ENCODE measurements around the gene PDCD11.

DNA sequence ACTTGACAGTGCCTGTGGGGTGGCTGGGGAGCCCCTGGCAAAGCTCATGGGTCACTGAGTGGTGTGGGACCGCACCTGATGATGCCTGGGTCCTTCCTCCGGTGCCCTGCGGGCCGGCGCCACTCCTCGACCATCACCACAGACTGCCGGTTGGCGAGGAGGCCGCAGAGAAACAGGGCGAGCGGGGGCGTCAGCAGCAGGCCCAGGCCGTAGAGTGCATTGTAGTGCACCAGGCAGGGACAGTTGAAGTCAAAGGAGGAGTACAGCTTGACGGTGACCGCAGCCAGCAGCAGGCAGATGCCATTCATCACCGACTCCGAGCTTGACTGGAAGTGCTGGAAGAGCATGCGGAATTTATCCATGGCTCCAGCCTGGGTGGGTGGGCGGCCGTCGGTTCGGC is 82.2 kb downstream of the PDCD11 start:
- TF ChIP-seq CTCF (IDR thresholded peaks at IDR 0.05; ENCODE audit: insufficient read depth, low read length) (no peak), SPI1 (IDR thresholded peaks at IDR 0.05; ENCODE audit: borderline replicate concordance, low read depth) (no peak), POLR2AphosphoS5 (IDR thresholded peaks at IDR 0.05; ENCODE audit: low read depth) (no peak)
- TF ChIP-seq, protein P1, sequence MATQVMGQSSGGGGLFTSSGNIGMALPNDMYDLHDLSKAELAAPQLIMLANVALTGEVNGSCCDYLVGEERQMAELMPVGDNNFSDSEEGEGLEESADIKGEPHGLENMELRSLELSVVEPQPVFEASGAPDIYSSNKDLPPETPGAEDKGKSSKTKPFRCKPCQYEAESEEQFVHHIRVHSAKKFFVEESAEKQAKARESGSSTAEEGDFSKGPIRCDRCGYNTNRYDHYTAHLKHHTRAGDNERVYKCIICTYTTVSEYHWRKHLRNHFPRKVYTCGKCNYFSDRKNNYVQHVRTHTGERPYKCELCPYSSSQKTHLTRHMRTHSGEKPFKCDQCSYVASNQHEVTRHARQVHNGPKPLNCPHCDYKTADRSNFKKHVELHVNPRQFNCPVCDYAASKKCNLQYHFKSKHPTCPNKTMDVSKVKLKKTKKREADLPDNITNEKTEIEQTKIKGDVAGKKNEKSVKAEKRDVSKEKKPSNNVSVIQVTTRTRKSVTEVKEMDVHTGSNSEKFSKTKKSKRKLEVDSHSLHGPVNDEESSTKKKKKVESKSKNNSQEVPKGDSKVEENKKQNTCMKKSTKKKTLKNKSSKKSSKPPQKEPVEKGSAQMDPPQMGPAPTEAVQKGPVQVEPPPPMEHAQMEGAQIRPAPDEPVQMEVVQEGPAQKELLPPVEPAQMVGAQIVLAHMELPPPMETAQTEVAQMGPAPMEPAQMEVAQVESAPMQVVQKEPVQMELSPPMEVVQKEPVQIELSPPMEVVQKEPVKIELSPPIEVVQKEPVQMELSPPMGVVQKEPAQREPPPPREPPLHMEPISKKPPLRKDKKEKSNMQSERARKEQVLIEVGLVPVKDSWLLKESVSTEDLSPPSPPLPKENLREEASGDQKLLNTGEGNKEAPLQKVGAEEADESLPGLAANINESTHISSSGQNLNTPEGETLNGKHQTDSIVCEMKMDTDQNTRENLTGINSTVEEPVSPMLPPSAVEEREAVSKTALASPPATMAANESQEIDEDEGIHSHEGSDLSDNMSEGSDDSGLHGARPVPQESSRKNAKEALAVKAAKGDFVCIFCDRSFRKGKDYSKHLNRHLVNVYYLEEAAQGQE (IDR thresholded peaks at IDR 0.05; ENCODE audit: insufficient replicate concordance, low read depth) = no peak

Measured in HL-60 (cell line).